Lung (tissue), 12 donors: ENCODE data around the gene RPL27A. TPM values are rescaled to one million over a fixed set of nuclear protein-coding genes. Genes with fewer than 3 reads are reported as not detected.

Experiments used
- ATAC-seq: fragments of 200-7000 bp; cut with Tn5 transposase; one replicate; pipeline ENCODE4 v1.9.1; 2020; ENCODE audit warnings: moderate number of reproducible peaks; ENCODE audit not compliant: insufficient read depth, low FRiP score
- DNase-seq, 3 donors: peaks; one replicate each; pipeline ENCODE4 v3.0.0-alpha.2; 2013 to 2017
- H3K27ac ChIP-seq, 2 donors: one replicate each; pipeline ENCODE4 v1.5.1; 2013; ENCODE audit warnings: mild to moderate bottlenecking in 2 of 2, moderate library complexity in 2 of 2, control low read depth in 1 of 2, inconsistent platforms in 1 of 2, low read depth in 1 of 2, low read length in 1 of 2
- H3K27me3 ChIP-seq, 3 donors: one replicate each; pipeline ENCODE4 v1.5.1; 2013; ENCODE audit warnings: low read length in 2 of 3; ENCODE audit not compliant: control insufficient read depth in 3 of 3, insufficient read depth in 3 of 3
- H3K36me3 ChIP-seq, 4 donors: one replicate each; pipeline ENCODE4 v1.5.1; 2013; ENCODE audit warnings: low read length in 4 of 4, mild to moderate bottlenecking in 1 of 4, moderate library complexity in 1 of 4; ENCODE audit not compliant: control insufficient read depth in 4 of 4, insufficient read depth in 4 of 4
- H3K4me1 ChIP-seq, 5 donors: one replicate each; pipeline ENCODE4 v1.5.1; 2013; ENCODE audit warnings: low read length in 5 of 5, mild to moderate bottlenecking in 2 of 5, moderate library complexity in 1 of 5; ENCODE audit not compliant: control insufficient read depth in 5 of 5, insufficient read depth in 5 of 5
- H3K4me3 ChIP-seq: one replicate; pipeline ENCODE4 v1.5.1; 2013; ENCODE audit warnings: mild to moderate bottlenecking, control low read depth, moderate library complexity
- H3K9ac ChIP-seq, 2 donors: one replicate each; pipeline ENCODE4 v1.5.1; 2013; ENCODE audit warnings: low read length in 2 of 2, control low read depth in 1 of 2; ENCODE audit not compliant: insufficient read depth in 1 of 2
- H3K9me3 ChIP-seq, 4 donors: one replicate each; pipeline ENCODE4 v1.5.1; 2013; ENCODE audit warnings: low read length in 3 of 4, mild to moderate bottlenecking in 1 of 4, moderate library complexity in 1 of 4; ENCODE audit not compliant: control insufficient read depth in 4 of 4, insufficient read depth in 3 of 4
- whole genome bisulfite sequencing, 2 donors: extraction: QIAGEN DNeasy Blood & Tissue Kit; methylation state at CpG; one replicate each; pipeline ENCODE4 v1.1.7; 2013; 5-methylcytosine and 5-hydroxymethylcytosine counted together
- polyA plus RNA-seq, 2 donors: library from polyadenylated mRNA; stranded (reverse); fragments of 200-250 nt; gene quantifications; one replicate each; pipeline ENCODE4 v1.2.1, GENCODE V29; 2013
- total RNA-seq, 2 donors: library from RNA; depleted of rRNA in 1 of 2; stranded (reverse); fragments of >200 nt in 1 of 2; gene quantifications; one replicate each; pipeline ENCODE4 v1.2.1, GENCODE V29; 2014 to 2021
- TF ChIP-seq, protein P1 (sequence below): IDR thresholded peaks from 2 replicates; pipeline ENCODE4 v1.5.1; 2012; ENCODE audit warnings: mild to moderate bottlenecking; ENCODE audit errors: control extremely low read depth, extremely low read depth
- donor health status: control.
- donor health status: control.
- donor health status: Bipolar disorder and iron deficiency.
- donor health status: healthy.
- donor health status: DM: yes; HTN: yes; CAD: no.

Gene RPL27A
- total and polyA plus RNA-seq, 4 donors, result 673 to 4,912 (median 1,413) TPM

DNA sequence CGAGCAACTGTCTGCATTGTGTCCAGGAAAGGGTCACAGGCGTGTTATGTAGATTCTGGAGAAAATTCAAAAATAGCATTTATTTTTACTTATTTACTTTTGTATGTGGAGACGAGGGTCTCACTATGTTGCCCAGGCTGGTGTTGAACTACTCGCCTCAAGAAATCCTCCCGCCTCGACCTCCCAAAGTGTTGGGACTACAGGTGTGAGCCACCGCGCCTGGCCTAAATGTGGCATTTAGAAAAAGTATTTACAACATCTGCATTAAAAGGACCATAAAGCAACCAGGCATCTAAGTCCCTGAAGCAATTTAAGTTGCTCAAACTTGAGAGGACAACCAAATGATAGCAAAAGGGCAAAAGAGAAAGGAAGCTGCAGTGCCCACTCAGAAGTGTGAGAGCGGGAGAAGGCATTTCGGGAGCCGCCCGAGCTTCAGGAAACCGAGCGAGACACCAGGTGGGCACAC, 722 bp upstream of the RPL27A start:
- H3K27me3 ChIP-seq, result no peaks in the 10 kb centered on the region
- 25 to 29% methylated on average over 14 of the region's 14 CpGs for WGBS, 2 donors
- H3K9ac ChIP-seq, result peak overlapping the region; percentile 89 to 100
- TF ChIP-seq, protein P1, sequence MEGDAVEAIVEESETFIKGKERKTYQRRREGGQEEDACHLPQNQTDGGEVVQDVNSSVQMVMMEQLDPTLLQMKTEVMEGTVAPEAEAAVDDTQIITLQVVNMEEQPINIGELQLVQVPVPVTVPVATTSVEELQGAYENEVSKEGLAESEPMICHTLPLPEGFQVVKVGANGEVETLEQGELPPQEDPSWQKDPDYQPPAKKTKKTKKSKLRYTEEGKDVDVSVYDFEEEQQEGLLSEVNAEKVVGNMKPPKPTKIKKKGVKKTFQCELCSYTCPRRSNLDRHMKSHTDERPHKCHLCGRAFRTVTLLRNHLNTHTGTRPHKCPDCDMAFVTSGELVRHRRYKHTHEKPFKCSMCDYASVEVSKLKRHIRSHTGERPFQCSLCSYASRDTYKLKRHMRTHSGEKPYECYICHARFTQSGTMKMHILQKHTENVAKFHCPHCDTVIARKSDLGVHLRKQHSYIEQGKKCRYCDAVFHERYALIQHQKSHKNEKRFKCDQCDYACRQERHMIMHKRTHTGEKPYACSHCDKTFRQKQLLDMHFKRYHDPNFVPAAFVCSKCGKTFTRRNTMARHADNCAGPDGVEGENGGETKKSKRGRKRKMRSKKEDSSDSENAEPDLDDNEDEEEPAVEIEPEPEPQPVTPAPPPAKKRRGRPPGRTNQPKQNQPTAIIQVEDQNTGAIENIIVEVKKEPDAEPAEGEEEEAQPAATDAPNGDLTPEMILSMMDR, result no peak
- H3K4me1 ChIP-seq, result peaks cover 2 to 22% (median 8%) of the 10 kb centered on the region in 5 donors
- no peak for DNase-seq
- H3K4me3 ChIP-seq, result peak overlapping the region; percentile 79
- peaks cover 15 to 30% (median 23%) of the 10 kb centered on the region in 4 donors for H3K36me3 ChIP-seq
- H3K27ac ChIP-seq, result peak overlapping the region; percentile 94 to 96
- H3K9me3 ChIP-seq, result no peaks in the 10 kb centered on the region
- peak; percentile 16 for ATAC-seq

DNA sequence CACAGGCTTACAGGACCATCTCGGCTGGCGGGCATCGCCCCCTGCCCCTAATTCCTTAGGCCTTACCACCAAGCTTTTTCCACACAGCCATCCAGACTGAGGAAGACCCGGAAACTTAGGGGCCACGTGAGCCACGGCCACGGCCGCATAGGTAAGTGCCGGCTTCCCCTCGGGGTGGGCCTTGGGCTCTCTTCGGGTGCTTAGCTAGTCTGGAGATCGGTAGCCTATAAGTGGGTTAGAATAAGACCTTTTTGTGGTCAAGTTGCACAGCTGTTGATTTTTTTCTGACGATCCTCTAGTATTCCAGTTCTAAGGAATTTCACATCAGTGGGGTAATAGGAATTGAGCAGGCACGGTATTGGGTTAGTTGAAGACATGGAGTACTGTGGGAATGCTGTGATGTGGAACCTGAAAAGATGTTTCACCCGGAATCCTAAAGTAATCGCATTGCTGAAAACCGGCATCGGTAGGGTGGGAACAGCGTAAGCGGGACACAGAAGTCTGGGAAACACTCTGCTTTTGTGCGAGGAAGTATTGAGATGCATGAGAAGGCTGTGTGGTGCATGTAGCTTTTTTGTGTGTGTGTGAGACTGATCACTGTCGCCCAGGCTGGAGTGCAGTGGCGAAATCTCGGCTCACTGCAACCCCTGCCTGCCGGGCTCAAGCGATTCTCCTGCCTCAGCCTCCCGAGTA, 669 bp downstream of the RPL27A start:
- DNase-seq (no peak), ATAC-seq (peak; percentile 5)
- Histone ChIP-seq H3K9me3 (no peaks in the 10 kb centered on the region), H3K27ac (peak overlapping the region; percentile 94 to 95), H3K27me3 (no peaks in the 10 kb centered on the region), H3K4me1 (peaks cover 6 to 27% (median 8%) of the 10 kb centered on the region in 5 donors), H3K36me3 (peaks cover 16 to 31% (median 24%) of the 10 kb centered on the region in 4 donors), H3K9ac (peak overlapping the region; percentile 89 to 100), H3K4me3 (peak overlapping the region; percentile 98)
- WGBS, 2 donors, result 3 to 4% methylated on average over 27 of the region's 27 CpGs
- TF ChIP-seq, protein P1, result no peak

DNA sequence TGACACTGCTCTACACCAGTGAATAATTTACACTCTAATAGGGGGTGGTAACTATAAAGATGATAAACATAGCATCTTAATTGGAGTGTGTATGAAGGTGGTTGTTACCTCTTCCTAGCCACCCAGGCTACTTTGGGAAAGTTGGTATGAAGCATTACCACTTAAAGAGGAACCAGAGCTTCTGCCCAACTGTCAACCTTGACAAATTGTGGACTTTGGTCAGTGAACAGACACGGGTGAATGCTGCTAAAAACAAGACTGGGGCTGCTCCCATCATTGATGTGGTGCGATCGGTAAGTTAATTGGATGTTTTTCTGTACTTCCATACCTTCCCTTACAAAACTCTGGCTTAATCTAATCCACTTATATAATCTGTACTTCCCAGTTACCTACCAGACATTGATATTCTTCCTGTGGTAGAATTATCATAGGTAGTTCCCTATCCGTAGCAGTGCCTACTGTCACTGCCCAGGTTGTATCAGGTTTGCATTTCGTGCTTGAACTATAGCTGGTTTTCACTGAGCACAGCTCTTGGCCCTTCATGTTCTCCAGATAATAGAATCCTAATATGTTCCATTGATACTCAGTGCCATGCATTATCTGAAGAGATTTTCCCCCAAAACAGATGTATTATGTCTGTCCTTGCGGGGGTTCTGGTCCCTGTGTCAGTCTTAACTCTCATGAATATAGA, 2.2 kb downstream of the RPL27A start:
- Histone ChIP-seq H3K27me3 (no peaks in the 10 kb centered on the region), H3K4me3 (no peak overlapping the region), H3K9me3 (no peaks in the 10 kb centered on the region), H3K4me1 (peaks cover 6 to 39% (median 8%) of the 10 kb centered on the region in 5 donors), H3K27ac (no peak overlapping the region), H3K9ac (peak overlapping the region in 1 of 2 donors; percentile 51), H3K36me3 (peaks cover 16 to 31% (median 24%) of the 10 kb centered on the region in 4 donors)
- DNase-seq (no peak), ATAC-seq (no peak)
- TF ChIP-seq, protein P1, result no peak
- 75 to 84% methylated on average over 6 of the region's 6 CpGs for WGBS, 2 donors
